Gastroesophageal sphincter (tissue), 3 donors: ENCODE data around the gene STARD9.

ENCODE experiments used
- POLR2A ChIP-seq, 2 donors: fragments of 450-650 bp; IDR thresholded peaks; one replicate each; pipeline ENCODE4 v1.6.1; 2017; ENCODE audit warnings: antibody characterized with exemption in 2 of 2, mild to moderate bottlenecking in 2 of 2, moderate library complexity in 1 of 2
- TF ChIP-seq, protein P1 (sequence below), 4 experiments: fragments of 200-600 bp in 2 of 4; fragments of 450-650 bp in 2 of 4; sonication (generic) in 1 of 4; IDR thresholded peaks; one replicate each; pipeline ENCODE4 v1.5.1; 2017 to 2019; ENCODE audit warnings: antibody characterized with exemption in 4 of 4, mild to moderate bottlenecking in 2 of 4, moderate library complexity in 2 of 4

DNA sequence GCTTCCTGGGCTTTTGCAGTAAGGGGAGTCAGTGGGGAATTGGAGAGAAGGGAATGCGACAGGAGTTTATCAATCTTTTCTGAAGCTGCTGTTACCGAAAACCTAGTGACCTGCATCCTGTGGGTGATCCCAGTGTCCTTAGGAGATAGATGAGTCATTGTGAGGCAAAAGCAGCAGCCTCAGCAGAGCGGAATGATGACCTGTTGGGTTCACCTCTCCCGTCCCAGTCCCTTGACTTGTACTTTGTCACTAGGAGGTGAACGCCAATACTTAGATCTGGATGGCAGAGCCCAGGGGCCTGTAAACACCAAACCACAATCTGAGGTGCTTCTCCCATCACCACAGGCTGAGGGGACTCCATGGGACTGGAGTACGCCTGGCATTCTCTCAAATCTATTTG, 143.6 kb downstream of the STARD9 start:
- TF ChIP-seq, protein P1, sequence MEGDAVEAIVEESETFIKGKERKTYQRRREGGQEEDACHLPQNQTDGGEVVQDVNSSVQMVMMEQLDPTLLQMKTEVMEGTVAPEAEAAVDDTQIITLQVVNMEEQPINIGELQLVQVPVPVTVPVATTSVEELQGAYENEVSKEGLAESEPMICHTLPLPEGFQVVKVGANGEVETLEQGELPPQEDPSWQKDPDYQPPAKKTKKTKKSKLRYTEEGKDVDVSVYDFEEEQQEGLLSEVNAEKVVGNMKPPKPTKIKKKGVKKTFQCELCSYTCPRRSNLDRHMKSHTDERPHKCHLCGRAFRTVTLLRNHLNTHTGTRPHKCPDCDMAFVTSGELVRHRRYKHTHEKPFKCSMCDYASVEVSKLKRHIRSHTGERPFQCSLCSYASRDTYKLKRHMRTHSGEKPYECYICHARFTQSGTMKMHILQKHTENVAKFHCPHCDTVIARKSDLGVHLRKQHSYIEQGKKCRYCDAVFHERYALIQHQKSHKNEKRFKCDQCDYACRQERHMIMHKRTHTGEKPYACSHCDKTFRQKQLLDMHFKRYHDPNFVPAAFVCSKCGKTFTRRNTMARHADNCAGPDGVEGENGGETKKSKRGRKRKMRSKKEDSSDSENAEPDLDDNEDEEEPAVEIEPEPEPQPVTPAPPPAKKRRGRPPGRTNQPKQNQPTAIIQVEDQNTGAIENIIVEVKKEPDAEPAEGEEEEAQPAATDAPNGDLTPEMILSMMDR (IDR thresholded peaks at IDR 0.05), result no peak
- no peak for TF ChIP-seq POLR2A (IDR thresholded peaks at IDR 0.05)
